Frontal cortex (tissue), 4 donors: ENCODE results near the gene MPZ. TPM values are rescaled to one million over a fixed set of nuclear protein-coding genes. Genes with fewer than 3 reads are reported as not detected.
A peak's percentile ranks its signal among the peaks of the same experiment; 100 is the strongest.
"Not testable (repeated sequence)": the region's sequence is repeated elsewhere in the genome, so short reads cannot be mapped to it uniquely, and the experiment has no call there.

Source experiments
- DNase-seq, 2 donors: peaks; one replicate each; pipeline ENCODE4 v3.0.0; 2012; ENCODE audit warnings: low spot score in 2 of 2
- FAIRE-seq: peaks from 2 replicates; lab custom pipeline; 2012; peaks lifted over from hg19 to GRCh38; lab: Jason Lieb, UNC
- total RNA-seq: library from RNA; depleted of rRNA; stranded (reverse); fragments of >200 nt; gene quantifications from one replicate; pipeline ENCODE4 v1.2.3, GENCODE V29; 2014
- donor health status: control.
- donor health status: control.
- donor health status: control.

The MPZ gene
- 1.6 TPM for total RNA-seq

- FAIRE-seq: no peak
- DNase-seq: no peak
Observed at GRCh38 chr1:161309868-161310267, at the start of gene MPZ. TSS of gene MPZ (minus strand) at chr1:161309968. CDS start at chr1:161309905, 63 bp downstream.

GRCh38 chr1:161359291-161359690, 49.5 kb upstream of the MPZ start:
- DNase-seq: no peak
- FAIRE-seq: no peak

GRCh38 chr1:161357073-161357472, 47.3 kb upstream of the MPZ start:
- DNase-seq (no peak), FAIRE-seq (no peak)

GRCh38 chr1:161351482-161351881, 41.7 kb upstream of the MPZ start:
- DNase-seq (no peak), FAIRE-seq (no peak)

GRCh38 chr1:161350671-161351070, 40.9 kb upstream of the MPZ start:
- DNase-seq: no peak
- no peak for FAIRE-seq

- DNase-seq (no peak), FAIRE-seq (no peak)
Observed at GRCh38 chr1:161342821-161343220, 33.1 kb upstream of the MPZ start.

- no peak for FAIRE-seq
- no peak for DNase-seq
Observed at GRCh38 chr1:161342177-161342576, 32.4 kb upstream of the MPZ start.

DNA sequence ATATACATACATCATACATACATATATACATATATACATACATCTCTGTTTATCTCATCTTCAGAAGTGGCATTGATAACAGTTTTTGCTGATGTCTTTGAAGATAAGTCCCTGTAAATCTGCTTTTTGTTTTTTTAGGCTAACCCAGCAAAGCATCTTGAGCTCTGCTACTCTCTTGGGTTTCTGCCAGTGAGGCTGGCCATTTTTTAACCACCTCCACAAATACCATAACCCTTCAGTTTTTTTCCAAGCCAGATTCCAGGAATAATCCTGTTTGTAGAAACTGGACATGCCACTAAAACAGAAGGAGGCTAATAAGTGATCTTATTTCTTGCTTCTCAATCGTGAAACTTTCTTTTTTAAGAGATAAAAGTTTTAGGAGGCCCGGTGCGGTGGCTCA, 26.0 kb upstream of the MPZ start:
- FAIRE-seq: no peak
- DNase-seq: no peak

GRCh38 chr1:161333166-161333565, 23.4 kb upstream of the MPZ start:
- DNase-seq (no peak), FAIRE-seq (no peak)

DNA sequence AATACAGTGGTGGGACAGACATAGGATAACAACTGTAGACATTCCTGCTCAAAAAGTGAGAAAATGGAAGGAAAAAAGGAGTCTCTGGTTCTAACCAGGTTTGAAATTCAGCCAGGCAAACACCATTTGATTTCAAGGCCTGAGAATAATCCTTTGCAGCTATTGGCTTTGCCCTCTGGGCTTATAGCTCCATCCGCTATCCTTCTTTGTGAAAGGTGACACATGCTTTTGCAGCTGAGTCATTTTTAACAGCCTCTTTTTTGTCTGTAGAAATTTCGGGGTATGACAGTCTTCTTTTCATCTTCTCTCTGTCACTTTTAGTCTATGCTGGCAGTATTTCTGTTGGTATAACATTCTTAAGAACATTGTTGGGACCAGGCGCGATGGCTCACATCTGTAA, 20.6 kb upstream of the MPZ start:
- no peak for FAIRE-seq
- no peak for DNase-seq

DNA sequence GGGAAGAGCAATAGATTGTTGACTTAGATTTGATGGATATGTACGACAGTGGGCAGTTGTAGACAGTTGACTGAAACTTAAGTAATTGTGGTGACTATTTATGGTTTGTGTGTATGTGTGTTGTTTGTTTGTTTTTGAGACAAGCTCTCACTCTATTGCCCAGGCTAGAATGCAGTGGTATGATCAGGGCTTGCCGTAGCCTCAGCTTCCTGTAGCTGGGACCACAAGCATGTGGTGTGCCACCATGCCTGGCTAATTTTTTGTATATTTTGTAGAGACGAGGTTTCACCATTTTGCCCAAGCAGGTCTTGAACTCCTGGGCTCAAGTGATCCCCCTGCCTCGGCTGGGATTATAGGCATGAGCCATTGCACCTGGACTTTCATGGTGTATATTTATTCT, 14.3 kb upstream of the MPZ start:
- DNase-seq: no peak
- FAIRE-seq: no peak

- not testable (repeated sequence) for DNase-seq, FAIRE-seq
Observed at GRCh38 chr1:161315841-161316674, 6.3 kb upstream of the MPZ start.

DNA sequence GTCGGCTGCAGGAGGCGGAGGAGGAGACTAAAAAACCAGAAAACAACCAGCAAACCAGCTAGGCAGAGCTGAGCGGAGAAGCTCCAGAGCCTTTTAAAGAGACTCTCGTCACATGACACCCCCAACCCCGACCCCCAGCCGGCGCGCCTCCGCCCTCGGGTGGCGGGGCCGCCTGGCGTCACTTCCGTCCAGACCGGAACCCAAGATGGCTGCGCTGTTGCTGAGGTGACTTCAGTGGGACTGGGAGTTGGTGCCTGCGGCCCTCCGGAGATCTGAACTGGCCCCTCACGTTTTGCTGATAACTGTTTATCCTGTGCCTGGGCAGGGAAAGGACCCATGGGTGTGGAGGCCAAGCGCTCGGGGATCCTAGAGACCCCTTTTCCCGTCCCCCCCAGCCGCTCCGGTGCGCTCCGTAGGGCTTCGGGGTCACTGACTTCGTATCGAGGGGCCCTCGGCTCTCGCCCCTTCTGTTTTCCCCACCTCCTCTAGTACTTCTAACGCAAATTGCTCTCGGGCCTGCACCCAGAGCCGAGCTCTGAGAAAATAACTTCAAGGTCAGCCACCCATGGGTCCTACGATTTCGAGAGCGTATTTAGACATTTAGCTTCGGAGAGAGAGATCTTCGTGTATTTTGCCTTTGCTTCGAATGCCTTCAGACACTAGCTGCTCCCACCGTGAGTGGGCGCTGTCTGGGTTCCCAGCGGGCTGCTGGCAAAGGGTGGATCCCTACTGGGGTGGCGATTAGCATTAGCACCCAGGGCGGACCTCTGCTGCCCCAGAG, 4.6 kb upstream of the MPZ start, which contains the start of gene SDHC:
Gene SDHC (plus strand): TSS at position 181 of the 781 bp plus-strand sequence. CDS start 25 bp downstream, at position 206.
- FAIRE-seq (no peak), DNase-seq (peak; percentile 85 to 91)

DNA sequence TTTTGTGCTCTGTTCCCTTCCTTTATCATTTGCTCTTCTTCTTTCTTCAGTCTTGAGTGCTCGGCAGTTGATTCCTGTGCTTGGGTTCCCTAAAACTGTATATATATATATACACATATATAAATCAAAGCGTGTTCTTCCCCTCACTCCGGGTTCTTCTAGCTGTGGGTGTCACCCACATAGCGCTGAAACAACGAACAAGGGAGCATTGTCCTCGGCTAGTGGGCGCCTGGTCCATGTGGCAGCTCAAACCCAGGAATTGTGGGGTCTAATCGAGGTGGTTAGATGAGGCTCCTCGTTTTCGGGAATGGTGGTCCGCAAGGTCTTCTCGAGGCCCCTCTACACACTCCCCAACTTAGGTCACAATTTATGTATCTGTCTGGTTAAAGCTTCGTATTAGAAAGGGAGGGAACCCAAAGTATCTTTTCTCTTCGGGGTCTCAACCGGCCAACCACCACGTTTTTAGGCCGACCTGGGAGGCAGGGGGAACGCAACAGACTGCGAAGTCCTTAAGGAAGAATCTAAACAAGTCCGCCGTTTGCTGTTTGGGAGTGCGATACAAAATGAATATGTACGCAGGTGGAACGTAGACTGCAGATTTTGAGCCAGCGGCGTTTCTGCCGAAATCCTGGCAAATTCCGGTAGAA, 3.9 kb upstream of the MPZ start:
- DNase-seq: no peak
- FAIRE-seq: no peak

- no peak for DNase-seq
- FAIRE-seq: no peak
Observed at GRCh38 chr1:161311595-161312181, 1.9 kb upstream of the MPZ start.

DNA sequence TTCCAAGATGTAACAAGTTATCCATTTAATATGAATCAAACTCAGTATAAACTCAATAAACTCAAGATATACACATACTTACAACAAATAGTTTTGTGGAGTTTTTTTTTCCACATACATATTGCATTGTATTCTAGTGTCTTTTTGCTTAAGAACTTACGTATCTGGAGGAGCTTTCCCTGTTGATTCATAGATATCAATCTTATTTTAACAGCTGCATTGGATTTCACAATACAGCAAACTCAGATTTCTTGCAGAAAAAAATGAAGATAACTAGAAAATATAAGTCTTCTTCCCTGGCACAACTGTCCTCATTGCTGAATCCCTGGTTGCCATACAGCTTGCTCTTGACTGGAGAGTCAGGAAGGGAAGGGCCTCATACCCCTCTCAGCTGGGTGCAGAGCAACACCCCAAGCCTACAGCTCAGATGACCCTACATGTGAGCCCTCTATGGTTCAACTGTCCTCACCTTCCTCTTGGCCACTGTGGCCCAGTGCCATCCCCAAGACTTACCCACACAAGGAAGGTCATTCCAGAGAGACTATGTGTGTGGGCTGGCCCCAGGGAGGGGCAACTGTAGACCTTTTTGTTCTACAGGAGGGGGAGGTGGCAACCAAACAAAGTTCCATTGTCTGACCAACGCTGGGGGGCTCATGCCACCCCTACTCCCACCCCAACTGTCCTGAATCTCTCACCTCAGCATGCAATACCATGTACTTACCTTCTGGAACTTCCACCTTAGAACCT, 1.7 kb downstream of the MPZ start:
- FAIRE-seq: no peak

DNA sequence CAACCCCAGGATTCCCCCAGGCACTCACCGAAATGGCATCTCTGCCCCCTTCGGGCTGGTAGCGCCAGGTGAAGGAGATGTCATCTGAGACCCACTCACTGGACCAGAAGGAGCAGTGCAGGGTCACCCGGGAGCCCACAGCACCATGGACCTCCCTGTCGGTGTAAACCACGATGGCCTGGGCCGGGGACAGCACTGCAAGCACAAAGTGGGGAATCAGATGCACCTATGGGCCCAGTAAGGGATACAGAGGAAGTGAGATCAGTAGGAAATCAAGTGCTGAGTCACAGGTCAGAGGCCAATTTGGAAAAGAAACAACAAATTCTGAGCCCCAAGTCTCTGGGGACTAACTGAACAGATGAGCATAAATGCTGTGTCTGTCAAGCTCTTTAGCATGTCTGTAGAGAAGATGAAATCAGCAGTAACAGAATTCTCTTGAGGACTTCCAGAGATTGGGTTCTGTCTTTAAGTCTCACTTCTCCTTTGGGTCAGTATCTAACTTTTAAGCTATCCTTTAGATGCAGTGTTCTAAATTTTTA, 2.5 kb downstream of the MPZ start:
- FAIRE-seq (no peak), DNase-seq (peak in 1 of 2 donors; percentile 40)

More for the DNA sequence above, 1.7 kb downstream of the MPZ start:
- no peak for DNase-seq

- FAIRE-seq: no peak
- peak; percentile 45 to 75 for DNase-seq
Observed at GRCh38 chr1:161305867-161306519, 3.8 kb downstream of the MPZ start.
